Measurements from ENCODE around the gene PES1. TPM values are rescaled to one million over a fixed set of nuclear protein-coding genes. Genes with fewer than 3 reads are reported as not detected.

Gene PES1
- polyA plus RNA-seq, 3 donors = 32.2 to 36.6 (median 35.6) TPM

- peak overlapping the region in 1 of 7 donors; percentile 22 for H3K27ac Mint-ChIP-seq
- no peak overlapping the region for H3K4me3 ChIP-seq (replicated peaks in 1 of 3; ENCODE audit: low read depth in 2 of 3, low read length in 3 of 3)
- H4K20me1 ChIP-seq (ENCODE audit: insufficient read depth, low read length) = no peaks in the 10 kb centered on the region
- H3K4me3 Mint-ChIP-seq = no peak overlapping the region
- TF ChIP-seq, protein P1, sequence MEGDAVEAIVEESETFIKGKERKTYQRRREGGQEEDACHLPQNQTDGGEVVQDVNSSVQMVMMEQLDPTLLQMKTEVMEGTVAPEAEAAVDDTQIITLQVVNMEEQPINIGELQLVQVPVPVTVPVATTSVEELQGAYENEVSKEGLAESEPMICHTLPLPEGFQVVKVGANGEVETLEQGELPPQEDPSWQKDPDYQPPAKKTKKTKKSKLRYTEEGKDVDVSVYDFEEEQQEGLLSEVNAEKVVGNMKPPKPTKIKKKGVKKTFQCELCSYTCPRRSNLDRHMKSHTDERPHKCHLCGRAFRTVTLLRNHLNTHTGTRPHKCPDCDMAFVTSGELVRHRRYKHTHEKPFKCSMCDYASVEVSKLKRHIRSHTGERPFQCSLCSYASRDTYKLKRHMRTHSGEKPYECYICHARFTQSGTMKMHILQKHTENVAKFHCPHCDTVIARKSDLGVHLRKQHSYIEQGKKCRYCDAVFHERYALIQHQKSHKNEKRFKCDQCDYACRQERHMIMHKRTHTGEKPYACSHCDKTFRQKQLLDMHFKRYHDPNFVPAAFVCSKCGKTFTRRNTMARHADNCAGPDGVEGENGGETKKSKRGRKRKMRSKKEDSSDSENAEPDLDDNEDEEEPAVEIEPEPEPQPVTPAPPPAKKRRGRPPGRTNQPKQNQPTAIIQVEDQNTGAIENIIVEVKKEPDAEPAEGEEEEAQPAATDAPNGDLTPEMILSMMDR (IDR thresholded peaks at IDR 0.05) = no peak
- H3K9me3 ChIP-seq (replicated peaks in 1 of 2; ENCODE audit: control insufficient read depth in 1 of 2, insufficient read depth in 1 of 2, low read length in 2 of 2) = no peaks in the 10 kb centered on the region
- peaks cover 12% of the 10 kb centered on the region for H3K4me1 Mint-ChIP-seq
- no peaks in the 10 kb centered on the region for H3K9me3 Mint-ChIP-seq
- H3K36me3 Mint-ChIP-seq = no peaks in the 10 kb centered on the region
- DNase-seq = no peak
- no peak overlapping the region for H3K4me2 ChIP-seq (replicated peaks; ENCODE audit: extremely low read depth, low read length, poor library complexity, severe bottlenecking)
- no peak overlapping the region for H2AFZ ChIP-seq (ENCODE audit: insufficient read depth, low read depth, low read length, poor library complexity, severe bottlenecking)
- WGBS (ENCODE audit: insufficient coverage) = 60% methylated on average over 1 of the region's 4 CpGs
- H3K79me2 ChIP-seq (ENCODE audit: insufficient read depth, low read length) = no peaks in the 10 kb centered on the region
- intact Hi-C loops (cut with micrococcal nuclease) = no loop called here
- H3K27me3 ChIP-seq (ENCODE audit: control insufficient read depth in 2 of 2, insufficient read depth in 2 of 2, low read length in 2 of 2) = no peaks in the 10 kb centered on the region
- peaks cover 0 to 6% (median 2%) of the 10 kb centered on the region in 3 donors for H3K27me3 Mint-ChIP-seq (ENCODE audit: low read depth in 3 of 3)
- H3K4me1 ChIP-seq (ENCODE audit: control insufficient read depth in 1 of 2, insufficient read depth in 2 of 2, low read length in 2 of 2) = peaks cover 0 to 7% of the 10 kb centered on the region in 2 donors
- H3K9ac ChIP-seq (ENCODE audit: insufficient read depth, low read length, poor library complexity, severe bottlenecking) = no peak overlapping the region
- no peak overlapping the region for H3K27ac ChIP-seq (ENCODE audit: low read depth in 1 of 2, low read length in 2 of 2)
- H3K36me3 ChIP-seq (replicated peaks in 1 of 2; ENCODE audit: control insufficient read depth in 1 of 2, insufficient read depth in 2 of 2, low read length in 2 of 2) = no peaks in the 10 kb centered on the region
These were observed 36.8 kb upstream of the PES1 start for GRCh38 chr22:30628491-30628890.

DNA sequence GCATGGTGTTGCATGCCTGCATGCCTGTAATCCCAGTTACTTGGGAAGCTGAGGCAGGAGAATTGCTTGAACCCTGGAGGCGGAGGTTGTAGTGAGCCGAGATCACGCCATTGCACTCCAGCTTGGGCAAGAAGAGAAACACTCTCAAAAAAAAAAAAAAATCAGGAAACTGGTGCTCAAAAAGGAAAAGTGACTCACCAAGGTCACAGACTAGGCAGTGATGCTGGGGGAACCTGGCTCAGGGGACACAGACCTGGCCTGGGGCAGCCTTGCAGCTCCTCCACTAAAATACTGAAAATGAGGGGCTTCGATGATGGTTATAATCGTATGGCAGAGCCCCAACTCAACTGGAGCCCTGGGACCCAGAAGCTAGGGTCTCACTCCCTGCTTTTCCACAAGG, 35.8 kb upstream of the PES1 start:
- peak in 2 of 3 donors; percentile 42 to 53 for DNase-seq
- Mint-ChIP-seq H3K9me3 (no peaks in the 10 kb centered on the region), H3K36me3 (peaks cover 0 to 1% of the 10 kb centered on the region in 2 donors), H3K27me3 (ENCODE audit: low read depth in 3 of 3) (peaks cover 0 to 2% (median 2%) of the 10 kb centered on the region in 3 donors), H3K4me1 (peaks cover 12% of the 10 kb centered on the region), H3K27ac (peak overlapping the region in 3 of 7 donors; percentile 18 to 74 (median 48)), H3K4me3 (no peak overlapping the region)
- Histone ChIP-seq H3K4me3 (replicated peaks in 1 of 3; ENCODE audit: low read depth in 2 of 3, low read length in 3 of 3) (no peak overlapping the region), H3K9me3 (replicated peaks in 1 of 2; ENCODE audit: control insufficient read depth in 1 of 2, insufficient read depth in 1 of 2, low read length in 2 of 2) (no peaks in the 10 kb centered on the region), H4K20me1 (ENCODE audit: insufficient read depth, low read length) (no peaks in the 10 kb centered on the region), H3K79me2 (ENCODE audit: insufficient read depth, low read length) (no peaks in the 10 kb centered on the region), H3K4me2 (replicated peaks; ENCODE audit: extremely low read depth, low read length, poor library complexity, severe bottlenecking) (no peak overlapping the region), H2AFZ (ENCODE audit: insufficient read depth, low read depth, low read length, poor library complexity, severe bottlenecking) (no peak overlapping the region), H3K27me3 (ENCODE audit: control insufficient read depth in 2 of 2, insufficient read depth in 2 of 2, low read length in 2 of 2) (no peaks in the 10 kb centered on the region), H3K36me3 (replicated peaks in 1 of 2; ENCODE audit: control insufficient read depth in 1 of 2, insufficient read depth in 2 of 2, low read length in 2 of 2) (no peaks in the 10 kb centered on the region), H3K9ac (ENCODE audit: insufficient read depth, low read length, poor library complexity, severe bottlenecking) (no peak overlapping the region), H3K4me1 (ENCODE audit: control insufficient read depth in 1 of 2, insufficient read depth in 2 of 2, low read length in 2 of 2) (peaks cover 0 to 7% of the 10 kb centered on the region in 2 donors), H3K27ac (ENCODE audit: low read depth in 1 of 2, low read length in 2 of 2) (no peak overlapping the region)
- intact Hi-C loops (cut with micrococcal nuclease) = no loop called here
- TF ChIP-seq, protein P1 (IDR thresholded peaks at IDR 0.05) = no peak
- 67% methylated on average over 3 of the region's 5 CpGs for WGBS (ENCODE audit: insufficient coverage)
